MCF 10A (cell line): Measurements from ENCODE around the gene BTG1. TPM values are rescaled to one million over a fixed set of nuclear protein-coding genes. Genes with fewer than 3 reads are reported as not detected.

Experiments used
- BruUV-seq: library from RNA; stranded (reverse); fragments of 400-500 nt; replicated peaks from 2 replicates; lab custom pipeline; 2021; lab: Mats Ljungman, UMichigan
- CTCF ChIA-PET: fragments of 300-600 bp; sonication (Branson Sonifier 250); formaldehyde crosslinking; extraction: SDS; loops from one replicate; lab custom pipeline; 2021; ENCODE audit warnings: antibody characterized with exemption, inconsistent platforms; lab: Yijun Ruan, JAX
- POLR2A ChIA-PET: fragments of 300-600, 350-650 bp; sonication (Branson Sonifier 250); formaldehyde crosslinking; extraction: SDS; loops from one replicate; lab custom pipeline; 2020; ENCODE audit warnings: antibody characterized with exemption, inconsistent platforms; lab: Yijun Ruan, JAX
- DNase-seq: peaks from one replicate; pipeline ENCODE4 v3.0.0-alpha.2; 2018; ENCODE audit not compliant: unreplicated experiment
- H3K27ac Mint-ChIP-seq: one replicate; pipeline ENCODE4 v1.8.0; 2022; ENCODE audit warnings: mild to moderate bottlenecking, low read depth, mixed read lengths; ENCODE audit not compliant: unreplicated experiment
- H3K27me3 Mint-ChIP-seq: one replicate; pipeline ENCODE4 v1.8.0; 2022; ENCODE audit warnings: mixed read lengths; ENCODE audit not compliant: insufficient read depth, unreplicated experiment
- H3K36me3 Mint-ChIP-seq: one replicate; pipeline ENCODE4 v1.8.0; 2022; ENCODE audit warnings: mild to moderate bottlenecking, moderate library complexity, mixed read lengths; ENCODE audit not compliant: insufficient read depth, unreplicated experiment
- H3K4me1 Mint-ChIP-seq: one replicate; pipeline ENCODE4 v1.8.0; 2022; ENCODE audit warnings: mixed read lengths; ENCODE audit not compliant: insufficient read depth, unreplicated experiment
- H3K4me3 Mint-ChIP-seq: one replicate; pipeline ENCODE4 v1.8.0; 2022; ENCODE audit warnings: mild to moderate bottlenecking, moderate library complexity, mixed read lengths; ENCODE audit not compliant: unreplicated experiment
- H3K9me3 Mint-ChIP-seq: one replicate; pipeline ENCODE4 v1.8.0; 2022; ENCODE audit warnings: mixed read lengths; ENCODE audit not compliant: unreplicated experiment
- CTCF ChIP-seq: fragments of 200-600 bp; IDR thresholded peaks from one replicate; pipeline ENCODE4 v1.8.0; 2022; ENCODE audit warnings: antibody characterized with exemption, mild to moderate bottlenecking; ENCODE audit not compliant: unreplicated experiment
- intact Hi-C: fragments of 100-400 bp; cut with micrococcal nuclease; formaldehyde crosslinking; loops from 2 replicates; pipeline ENCODE4 v1.14.1; 2022
- total RNA-seq: library from RNA; stranded (reverse); gene quantifications from 2 replicates; pipeline ENCODE4 v1.2.3, GENCODE V29; 2022

Gene BTG1
- total RNA-seq, 1 experiment from 2014 or later, result 128 TPM

DNA sequence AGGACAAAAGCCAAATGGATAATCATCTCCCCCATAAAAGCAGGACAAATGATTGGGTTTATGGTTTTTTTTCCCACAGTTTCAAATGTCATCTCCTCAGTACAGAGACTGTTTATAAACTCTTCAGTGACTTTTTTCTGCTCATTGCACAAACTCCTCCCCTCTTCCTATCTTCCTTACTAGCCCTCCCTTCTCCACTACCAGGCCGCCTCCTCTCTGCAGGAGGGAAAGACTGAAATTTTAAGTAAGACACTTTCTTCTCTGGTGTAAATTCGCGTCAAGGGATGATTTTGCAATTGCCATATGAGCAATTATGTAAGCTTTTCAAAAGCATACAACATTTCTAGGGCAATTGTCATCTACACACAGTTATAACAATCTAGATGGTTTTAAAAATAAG, 37.0 kb downstream of the BTG1 start:
- intact Hi-C loops, result no loop called here
- H3K9me3 Mint-ChIP-seq, result no peaks in the 10 kb centered on the region
- H3K4me3 Mint-ChIP-seq, result peak overlapping the region; percentile 3
- no peak for TF ChIP-seq CTCF
- POLR2A ChIA-PET, result interaction anchor here (0.8 to 1.6 kb wide), 3 partner anchors 19 to 297 kb away, joined by 4 to 5 read pairs (median 5); no protein-coding TSS in a partner anchor
- peak overlapping the region; percentile 21 for H3K27ac Mint-ChIP-seq
- DNase-seq, result peak; percentile 81
- H3K4me1 Mint-ChIP-seq, result peaks cover 22% of the 10 kb centered on the region
- CTCF ChIA-PET, result interaction anchor here (0.6 to 0.9 kb wide), 2 partner anchors 69 to 727 kb away, joined by 3 to 4 read pairs; no protein-coding TSS in a partner anchor
- BruUV-seq, result no TSS peak
- no peaks in the 10 kb centered on the region for H3K36me3 Mint-ChIP-seq
- no peaks in the 10 kb centered on the region for H3K27me3 Mint-ChIP-seq

- no peak for DNase-seq
- no peak for TF ChIP-seq CTCF
- Mint-ChIP-seq H3K9me3 (no peaks in the 10 kb centered on the region), H3K4me3 (no peak overlapping the region), H3K27ac (peak overlapping the region; percentile 21), H3K27me3 (no peaks in the 10 kb centered on the region), H3K4me1 (peaks cover 22% of the 10 kb centered on the region), H3K36me3 (no peaks in the 10 kb centered on the region)
- intact Hi-C loops, result no loop called here
- ChIA-PET CTCF (no interaction called here), POLR2A (interaction anchor here (0.6 to 1.6 kb wide), 4 partner anchors 14 to 296 kb away, joined by 3 to 4 read pairs (median 4); no protein-coding TSS in a partner anchor)
- no TSS peak for BruUV-seq
Observed at GRCh38 chr12:92107621-92108131, 38.0 kb downstream of the BTG1 start.

GRCh38 chr12:92107094-92107493, 38.6 kb downstream of the BTG1 start:
- TF ChIP-seq CTCF, result no peak
- Mint-ChIP-seq H3K4me1 (peaks cover 22% of the 10 kb centered on the region), H3K27me3 (no peaks in the 10 kb centered on the region), H3K36me3 (no peaks in the 10 kb centered on the region), H3K9me3 (no peaks in the 10 kb centered on the region), H3K4me3 (no peak overlapping the region), H3K27ac (no peak overlapping the region)
- CTCF ChIA-PET, result no interaction called here
- no peak for DNase-seq
- BruUV-seq, result no TSS peak
- intact Hi-C loops, result no loop called here
- POLR2A ChIA-PET, result interaction anchor here (0.7 to 1.3 kb wide), 3 partner anchors 14 to 353 kb away, joined by 3 to 4 read pairs (median 3); no protein-coding TSS in a partner anchor

GRCh38 chr12:92105676-92106075, 40.0 kb downstream of the BTG1 start:
- Mint-ChIP-seq H3K9me3 (peaks cover 6% of the 10 kb centered on the region), H3K4me3 (no peak overlapping the region), H3K36me3 (no peaks in the 10 kb centered on the region), H3K27me3 (no peaks in the 10 kb centered on the region), H3K4me1 (peaks cover 28% of the 10 kb centered on the region), H3K27ac (peak overlapping the region; percentile 53)
- intact Hi-C loops, result no loop called here
- DNase-seq, result no peak
- no TSS peak for BruUV-seq
- CTCF ChIA-PET, result interaction anchor here (0.5 to 0.8 kb wide), 3 partner anchors 10 to 75 kb away, joined by 3 to 4 read pairs (median 3); no protein-coding TSS in a partner anchor
- POLR2A ChIA-PET, result interaction anchor here (0.6 to 1.1 kb wide), 4 partner anchors 62 to 670 kb away, joined by 3 to 6 read pairs (median 3); no protein-coding TSS in a partner anchor
- TF ChIP-seq CTCF, result no peak
